PFSK-1 (cell line): Measurements from ENCODE around the gene RBM34.

Experiments used
- POLR2AphosphoS5 ChIP-seq: IDR thresholded peaks from 2 replicates; pipeline ENCODE4 v1.6.1; 2012; ENCODE audit warnings: low read depth, mild to moderate bottlenecking, control low read depth, low read length, moderate library complexity
- SIN3A ChIP-seq: IDR thresholded peaks from 2 replicates; pipeline ENCODE4 v1.6.1; 2012; ENCODE audit warnings: mild to moderate bottlenecking, low read length, moderate library complexity, borderline replicate concordance; ENCODE audit not compliant: insufficient read depth
- TF ChIP-seq, protein P1 (sequence below), 2 experiments: IDR thresholded peaks; 2 replicates each; pipeline versions ENCODE4 v1.6.1 to v1.8.0; 2011 to 2012; ENCODE audit warnings: low read depth in 2 of 2, low read length in 2 of 2, control low read depth in 1 of 2, inconsistent platforms in 1 of 2, mild to moderate bottlenecking in 1 of 2, moderate library complexity in 1 of 2; ENCODE audit not compliant: insufficient read depth in 1 of 2

- TF ChIP-seq, protein P1, sequence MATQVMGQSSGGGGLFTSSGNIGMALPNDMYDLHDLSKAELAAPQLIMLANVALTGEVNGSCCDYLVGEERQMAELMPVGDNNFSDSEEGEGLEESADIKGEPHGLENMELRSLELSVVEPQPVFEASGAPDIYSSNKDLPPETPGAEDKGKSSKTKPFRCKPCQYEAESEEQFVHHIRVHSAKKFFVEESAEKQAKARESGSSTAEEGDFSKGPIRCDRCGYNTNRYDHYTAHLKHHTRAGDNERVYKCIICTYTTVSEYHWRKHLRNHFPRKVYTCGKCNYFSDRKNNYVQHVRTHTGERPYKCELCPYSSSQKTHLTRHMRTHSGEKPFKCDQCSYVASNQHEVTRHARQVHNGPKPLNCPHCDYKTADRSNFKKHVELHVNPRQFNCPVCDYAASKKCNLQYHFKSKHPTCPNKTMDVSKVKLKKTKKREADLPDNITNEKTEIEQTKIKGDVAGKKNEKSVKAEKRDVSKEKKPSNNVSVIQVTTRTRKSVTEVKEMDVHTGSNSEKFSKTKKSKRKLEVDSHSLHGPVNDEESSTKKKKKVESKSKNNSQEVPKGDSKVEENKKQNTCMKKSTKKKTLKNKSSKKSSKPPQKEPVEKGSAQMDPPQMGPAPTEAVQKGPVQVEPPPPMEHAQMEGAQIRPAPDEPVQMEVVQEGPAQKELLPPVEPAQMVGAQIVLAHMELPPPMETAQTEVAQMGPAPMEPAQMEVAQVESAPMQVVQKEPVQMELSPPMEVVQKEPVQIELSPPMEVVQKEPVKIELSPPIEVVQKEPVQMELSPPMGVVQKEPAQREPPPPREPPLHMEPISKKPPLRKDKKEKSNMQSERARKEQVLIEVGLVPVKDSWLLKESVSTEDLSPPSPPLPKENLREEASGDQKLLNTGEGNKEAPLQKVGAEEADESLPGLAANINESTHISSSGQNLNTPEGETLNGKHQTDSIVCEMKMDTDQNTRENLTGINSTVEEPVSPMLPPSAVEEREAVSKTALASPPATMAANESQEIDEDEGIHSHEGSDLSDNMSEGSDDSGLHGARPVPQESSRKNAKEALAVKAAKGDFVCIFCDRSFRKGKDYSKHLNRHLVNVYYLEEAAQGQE (IDR thresholded peaks at IDR 0.05; ENCODE audit: insufficient read depth in 1 of 2, low read depth in 2 of 2, low read length in 2 of 2) = no peak
- TF ChIP-seq POLR2AphosphoS5 = no peak
- no peak for TF ChIP-seq SIN3A
These were observed 10.0 kb downstream of the RBM34 start for GRCh38 chr1:235151033-235151432.
